ENCODE results near the gene RTN3. TPM values are rescaled to one million over a fixed set of nuclear protein-coding genes. Genes with fewer than 3 reads are reported as not detected.

The RTN3 gene
- total RNA-seq, 1 experiment from 2014 or later, result 173 TPM

DNA sequence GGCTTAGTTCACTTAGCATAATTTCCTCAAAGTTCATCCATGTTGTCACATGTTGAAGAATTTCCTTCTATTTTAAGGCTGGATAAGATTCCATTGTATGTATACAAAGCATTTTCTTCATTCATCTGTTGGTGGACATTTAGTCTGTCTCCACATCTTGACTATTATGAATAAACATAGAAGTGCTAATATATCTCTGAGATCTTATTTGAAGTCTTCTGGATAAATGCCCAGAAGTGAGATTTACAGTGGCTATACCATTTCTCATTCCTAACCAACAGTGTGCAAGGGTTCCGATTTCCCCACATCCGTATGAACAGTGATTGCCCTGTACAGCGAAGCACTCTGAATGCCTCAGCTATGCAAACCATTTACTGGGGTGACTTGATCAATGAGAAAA, 93.9 kb downstream of the RTN3 start:
- Histone ChIP-seq H3K18ac (ENCODE audit: insufficient read length, low read depth, low read length) (no peak overlapping the region), H3K27ac (ENCODE audit: insufficient read length, low read depth, low read length) (no peak overlapping the region), H3K79me2 (ENCODE audit: insufficient read depth, low read length) (no peaks in the 10 kb centered on the region), H3K14ac (ENCODE audit: insufficient read depth, low read length) (no peak overlapping the region), H4K20me1 (ENCODE audit: control insufficient read depth, insufficient read depth, insufficient read length) (no peaks in the 10 kb centered on the region), H2AK5ac (ENCODE audit: insufficient read length, low read length) (no peak overlapping the region), H4K91ac (ENCODE audit: insufficient read length, low read depth, low read length) (no peak overlapping the region), H3K9me3 (ENCODE audit: control insufficient read depth, low read depth, low read length) (no peaks in the 10 kb centered on the region), H3K27me3 (ENCODE audit: insufficient read depth, low read length) (peaks cover 7% of the 10 kb centered on the region; the same call in 1 of the 2 replicates), H2BK12ac (ENCODE audit: insufficient read length, low read depth, low read length) (no peak overlapping the region), H2BK15ac (ENCODE audit: low read depth, low read length) (no peak overlapping the region), H3T11ph (ENCODE audit: low read length) (no peak overlapping the region), H3K4ac (ENCODE audit: low read depth, low read length) (no peak overlapping the region), H2BK20ac (ENCODE audit: low read depth, low read length, poor library complexity, severe bottlenecking) (no peak overlapping the region), H3K4me2 (ENCODE audit: insufficient read depth, insufficient read length, low read length) (no peak overlapping the region), H2BK120ac (ENCODE audit: low read depth, low read length, poor library complexity, severe bottlenecking) (no peak overlapping the region), H2AFZ (ENCODE audit: low read length) (no peak overlapping the region), H4K8ac (replicated peaks; ENCODE audit: insufficient read length, low read depth, low read length) (no peak overlapping the region), H3K9ac (ENCODE audit: extremely low read depth, insufficient read length, low read length) (no peak overlapping the region), H3K79me1 (ENCODE audit: insufficient read depth, low read depth, low read length, poor library complexity, severe bottlenecking) (no peaks in the 10 kb centered on the region), H3K4me1 (ENCODE audit: insufficient read depth, low read length) (peaks cover 3% of the 10 kb centered on the region; the same call in 1 of the 2 replicates), H3K23me2 (ENCODE audit: insufficient read length, low read depth, low read length, poor library complexity, severe bottlenecking) (no peaks in the 10 kb centered on the region), H4K5ac (ENCODE audit: insufficient read length, low read depth, low read length) (no peak overlapping the region), H3K56ac (ENCODE audit: insufficient read length, low read depth, low read length) (no peak overlapping the region), H3K23ac (ENCODE audit: insufficient read length, low read depth, low read length) (no peak overlapping the region), H2BK5ac (ENCODE audit: insufficient read length, low read length) (no peak overlapping the region)
- no peak overlapping the region for H3K27ac Mint-ChIP-seq
- TF ChIP-seq, protein P1, sequence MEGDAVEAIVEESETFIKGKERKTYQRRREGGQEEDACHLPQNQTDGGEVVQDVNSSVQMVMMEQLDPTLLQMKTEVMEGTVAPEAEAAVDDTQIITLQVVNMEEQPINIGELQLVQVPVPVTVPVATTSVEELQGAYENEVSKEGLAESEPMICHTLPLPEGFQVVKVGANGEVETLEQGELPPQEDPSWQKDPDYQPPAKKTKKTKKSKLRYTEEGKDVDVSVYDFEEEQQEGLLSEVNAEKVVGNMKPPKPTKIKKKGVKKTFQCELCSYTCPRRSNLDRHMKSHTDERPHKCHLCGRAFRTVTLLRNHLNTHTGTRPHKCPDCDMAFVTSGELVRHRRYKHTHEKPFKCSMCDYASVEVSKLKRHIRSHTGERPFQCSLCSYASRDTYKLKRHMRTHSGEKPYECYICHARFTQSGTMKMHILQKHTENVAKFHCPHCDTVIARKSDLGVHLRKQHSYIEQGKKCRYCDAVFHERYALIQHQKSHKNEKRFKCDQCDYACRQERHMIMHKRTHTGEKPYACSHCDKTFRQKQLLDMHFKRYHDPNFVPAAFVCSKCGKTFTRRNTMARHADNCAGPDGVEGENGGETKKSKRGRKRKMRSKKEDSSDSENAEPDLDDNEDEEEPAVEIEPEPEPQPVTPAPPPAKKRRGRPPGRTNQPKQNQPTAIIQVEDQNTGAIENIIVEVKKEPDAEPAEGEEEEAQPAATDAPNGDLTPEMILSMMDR (conservative IDR thresholded peaks at IDR 0.05), result no peak
- WGBS (ENCODE audit: extremely low coverage, insufficient read length, low lambda C conversion rate), result no CpG with 5 or more reads among the region's 3 CpGs
- H3K36me3 Mint-ChIP-seq (ENCODE audit: insufficient read depth in 1 of 3, low read depth in 3 of 3), result no peaks in the 10 kb centered on the region
- H3K27me3 Mint-ChIP-seq (ENCODE audit: low read depth), result peaks cover 23% of the 10 kb centered on the region
- H3K9me3 Mint-ChIP-seq, result no peaks in the 10 kb centered on the region
- H3K4me1 Mint-ChIP-seq, result peaks cover 10 to 12% of the 10 kb centered on the region in 2 experiments
- no peak for DNase-seq
- H3K4me3 Mint-ChIP-seq, result no peak overlapping the region
